GM12865 (cell line): ENCODE results near the gene SFXN3.

Experiments used
- DNase-seq: peaks from one replicate; pipeline ENCODE4 v3.0.0; 2010; ENCODE audit warnings: low read depth
- H3K4me3 ChIP-seq: 2 replicates; pipeline ENCODE4 v1.5.1; 2011; ENCODE audit warnings: mild to moderate bottlenecking, low read depth, low read length, control low read depth
- CTCF ChIP-seq: IDR thresholded peaks from 2 replicates; pipeline ENCODE4 v1.5.1; 2011; ENCODE audit warnings: low read length, control low read depth, low read depth, inconsistent platforms; ENCODE audit not compliant: insufficient read depth; ENCODE audit errors: missing control alignments

Gene SFXN3

GRCh38 chr10:101044117-101044516 lies 13.1 kb downstream of the SFXN3 start:
- TF ChIP-seq CTCF, result no peak
- DNase-seq, result no peak

GRCh38 chr10:101046332-101047238 lies 15.6 kb downstream of the SFXN3 start:
- H3K4me3 ChIP-seq, result no peak overlapping the region
- DNase-seq, result no peak

More at GRCh38 chr10:101044117-101044516, 13.1 kb downstream of the SFXN3 start:
- H3K4me3 ChIP-seq, result no peak overlapping the region

GRCh38 chr10:101047268-101047667 lies 16.2 kb downstream of the SFXN3 start:
- TF ChIP-seq CTCF, result no peak

More at GRCh38 chr10:101046332-101047238, 15.6 kb downstream of the SFXN3 start:
- no peak for TF ChIP-seq CTCF

GRCh38 chr10:101047961-101048892 lies 17.2 kb downstream of the SFXN3 start:
- H3K4me3 ChIP-seq, result no peak overlapping the region
- no peak for DNase-seq
- no peak for TF ChIP-seq CTCF

More at GRCh38 chr10:101047268-101047667, 16.2 kb downstream of the SFXN3 start:
- no peak for DNase-seq
- no peak overlapping the region for H3K4me3 ChIP-seq

GRCh38 chr10:101050208-101051069 lies 19.4 kb downstream of the SFXN3 start:
- DNase-seq, result peak; percentile 66
- H3K4me3 ChIP-seq, result no peak overlapping the region; the same call in 1 of the 2 replicates
- TF ChIP-seq CTCF, result peak; percentile 88

GRCh38 chr10:101052285-101052684 lies 21.3 kb downstream of the SFXN3 start:
- DNase-seq, result no peak
- H3K4me3 ChIP-seq, result no peak overlapping the region
- TF ChIP-seq CTCF, result no peak
